Measurements from ENCODE around the gene ARHGEF10L.

ARHGEF10L gene

DNA sequence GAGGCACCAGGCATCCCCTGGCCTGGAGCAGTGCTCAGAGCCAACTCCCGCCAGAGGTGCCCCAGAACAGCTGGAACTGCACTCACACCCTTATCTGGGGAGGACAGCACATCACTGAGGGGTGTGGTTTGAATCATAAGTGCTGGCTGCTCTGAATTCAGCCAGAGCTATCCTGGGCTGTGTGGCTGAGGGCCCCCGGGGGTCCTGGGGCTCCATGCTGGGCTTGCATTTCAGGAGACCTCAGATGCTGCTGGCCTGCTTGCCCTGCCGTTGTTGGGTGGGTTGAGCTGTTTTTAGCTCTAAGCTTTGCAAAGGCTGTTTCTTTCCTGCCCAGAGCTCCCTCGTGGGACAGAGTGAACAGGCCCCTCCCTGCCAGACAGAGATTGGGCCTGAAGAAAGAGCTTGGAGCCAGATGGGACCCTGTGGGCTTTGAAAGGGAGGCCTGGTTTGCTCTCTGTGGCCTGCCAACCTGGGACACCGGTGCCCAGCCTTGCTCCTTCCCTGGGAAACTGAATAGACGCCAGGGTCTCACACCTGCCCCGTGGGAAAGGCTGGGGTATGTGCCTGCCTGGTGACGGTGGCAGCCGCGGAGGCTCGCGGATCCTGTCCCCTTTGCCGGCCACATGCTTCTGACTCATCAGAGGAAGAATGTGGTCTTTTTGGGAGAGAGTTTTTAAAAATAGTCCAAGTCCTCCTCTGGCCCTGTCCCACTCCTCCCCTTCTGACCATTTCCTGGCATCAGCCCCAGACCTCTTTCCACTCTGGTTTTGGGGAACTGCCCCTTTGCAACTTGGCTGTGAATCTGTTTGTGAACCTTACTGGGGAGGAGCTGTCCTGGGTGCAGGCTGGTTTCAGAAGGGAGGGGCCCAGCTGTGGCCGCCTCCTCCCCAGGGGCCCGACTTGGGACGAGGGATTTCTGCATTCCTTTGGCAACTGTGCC, 30.0 kb downstream of the ARHGEF10L start:
- peak; percentile 41 for DNase-seq

DNA sequence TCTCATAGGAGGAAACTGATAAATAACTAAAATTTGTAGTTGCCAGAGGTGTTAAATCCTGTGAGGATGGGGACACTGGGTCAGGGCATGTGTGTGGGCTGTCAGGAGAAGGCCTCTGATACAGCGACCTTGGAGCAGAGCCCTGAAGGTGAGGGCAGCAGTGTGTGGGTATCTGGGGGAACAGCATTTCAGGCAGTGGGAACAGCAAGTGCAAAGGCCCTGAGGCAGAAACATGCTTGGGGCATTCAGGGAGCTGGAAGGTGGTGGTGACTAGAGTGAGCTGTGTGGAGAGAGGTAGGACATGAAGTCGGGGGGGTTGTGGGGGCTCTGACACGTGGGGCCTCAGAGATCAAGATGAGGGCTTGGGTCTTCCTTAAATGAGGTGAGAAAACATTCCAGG, 30.7 kb downstream of the ARHGEF10L start:
- no peak for DNase-seq

DNA sequence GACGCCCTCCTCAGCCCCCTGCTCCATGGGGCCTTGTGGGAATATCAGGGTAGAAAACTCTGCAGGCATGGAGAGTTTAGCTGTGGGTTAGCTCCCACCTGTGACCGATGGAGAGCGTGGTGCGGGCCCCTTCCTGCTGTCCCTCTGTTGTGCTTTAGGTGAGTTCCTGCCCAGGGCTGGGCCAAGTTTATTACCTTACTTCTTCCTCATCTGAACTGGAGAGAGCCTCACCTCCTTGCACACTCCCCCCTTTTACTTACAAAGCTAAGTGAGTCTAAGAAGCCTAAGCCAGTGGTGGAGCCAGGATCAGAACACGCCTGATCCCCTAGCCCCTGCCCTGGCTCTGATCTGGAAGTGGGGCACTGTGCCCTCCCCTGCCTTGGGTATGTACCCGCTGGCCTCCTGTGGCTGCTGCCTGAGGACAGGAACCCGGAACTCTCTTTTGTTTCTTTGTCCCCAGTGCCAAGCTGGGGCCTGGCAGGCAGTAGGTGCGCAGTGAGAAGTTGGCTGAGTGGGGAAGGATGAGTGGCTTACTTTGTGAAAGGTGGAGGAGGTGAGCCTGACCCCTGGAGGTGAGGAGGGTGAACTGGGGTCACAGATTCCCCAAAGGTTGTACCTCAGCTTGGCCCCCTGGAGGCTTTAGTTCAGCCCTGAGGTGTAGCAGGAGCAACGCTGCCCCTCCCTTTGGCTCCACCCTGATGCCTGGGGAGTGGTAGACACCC, 32.9 kb downstream of the ARHGEF10L start:
- DNase-seq = no peak

DNA sequence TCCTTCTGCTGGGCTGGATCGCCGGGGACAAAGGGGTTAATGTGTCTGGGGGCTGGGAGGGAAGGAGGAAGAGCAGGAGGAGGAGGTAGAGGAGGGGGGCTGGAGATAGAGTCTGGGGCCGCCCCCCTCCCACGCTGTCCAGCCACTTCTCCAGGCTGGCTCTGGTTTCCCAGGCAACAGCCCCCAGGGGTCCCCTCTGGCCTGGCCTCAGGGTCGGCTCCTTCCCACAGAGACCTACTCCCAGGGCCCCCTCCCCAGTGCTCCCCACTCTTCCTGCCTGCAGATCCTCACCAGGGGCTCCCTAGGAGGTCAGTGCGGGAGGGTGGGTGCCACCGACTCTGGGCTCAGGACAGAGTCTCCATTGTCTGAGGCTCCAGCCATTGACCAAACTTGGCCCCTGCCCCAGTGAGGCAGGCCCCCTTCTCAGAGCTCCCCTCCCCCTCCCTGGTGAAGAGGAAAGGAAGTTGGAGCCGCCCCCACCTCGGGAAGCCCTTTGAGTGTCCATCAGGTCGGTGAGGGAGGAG, 34.1 kb downstream of the ARHGEF10L start:
- no peak for DNase-seq

DNA sequence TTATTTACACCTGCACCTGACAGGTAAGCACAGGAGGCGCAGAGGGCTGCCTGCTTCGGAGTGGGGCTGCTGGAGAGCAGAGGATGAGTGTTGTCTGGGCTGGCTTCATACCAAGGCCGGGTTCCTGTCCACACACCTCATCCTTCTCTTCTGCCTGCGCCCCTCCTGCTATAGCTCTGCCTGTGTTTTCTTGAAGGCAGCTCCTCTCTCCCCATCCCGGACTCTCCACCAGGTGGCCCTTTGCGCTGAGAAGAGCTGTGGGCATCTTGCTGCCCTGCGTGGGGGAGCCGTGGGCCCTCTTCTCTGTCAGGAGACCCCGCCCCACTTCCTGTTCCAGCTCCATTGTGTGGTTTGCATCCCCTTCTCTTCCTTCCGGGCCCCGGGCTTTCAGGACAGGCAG, 35.0 kb downstream of the ARHGEF10L start:
- DNase-seq = peak; percentile 33

DNA sequence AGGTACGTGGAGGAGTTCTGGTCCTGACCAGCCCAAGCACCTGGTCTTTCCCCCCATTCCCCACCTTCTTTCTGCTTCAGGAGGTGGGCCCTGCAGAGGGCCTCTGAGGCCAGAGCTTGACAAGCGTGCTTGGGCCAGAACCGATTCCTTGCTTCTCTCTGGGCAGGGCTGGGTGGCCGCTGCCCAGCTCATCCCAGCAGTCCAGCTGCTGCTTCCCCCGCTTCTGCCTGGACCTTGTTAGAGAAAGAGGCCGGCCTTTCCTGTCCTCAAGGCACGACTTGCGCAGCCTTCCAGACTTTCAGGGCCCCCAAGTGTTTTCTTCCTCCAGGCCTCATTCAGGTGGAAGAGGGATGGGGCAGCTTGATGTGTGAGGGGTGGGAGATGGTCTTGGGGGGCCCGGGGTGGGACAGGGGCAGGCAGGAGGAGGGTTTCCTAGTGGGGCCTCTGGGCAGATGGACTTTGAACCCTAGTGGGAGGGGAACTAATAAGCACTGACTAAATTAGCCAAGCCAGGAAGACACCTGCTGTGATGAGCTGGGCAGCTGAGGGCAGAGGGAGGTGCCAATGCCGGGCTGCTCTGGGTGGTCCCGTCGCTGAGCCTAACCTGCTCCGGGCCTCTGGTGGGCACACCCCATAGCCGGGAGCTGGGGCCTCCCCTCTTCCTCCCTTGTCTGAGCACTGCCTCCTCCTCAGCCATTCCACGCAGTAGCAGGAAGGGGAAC, 36.5 kb downstream of the ARHGEF10L start:
- no peak for DNase-seq

DNA sequence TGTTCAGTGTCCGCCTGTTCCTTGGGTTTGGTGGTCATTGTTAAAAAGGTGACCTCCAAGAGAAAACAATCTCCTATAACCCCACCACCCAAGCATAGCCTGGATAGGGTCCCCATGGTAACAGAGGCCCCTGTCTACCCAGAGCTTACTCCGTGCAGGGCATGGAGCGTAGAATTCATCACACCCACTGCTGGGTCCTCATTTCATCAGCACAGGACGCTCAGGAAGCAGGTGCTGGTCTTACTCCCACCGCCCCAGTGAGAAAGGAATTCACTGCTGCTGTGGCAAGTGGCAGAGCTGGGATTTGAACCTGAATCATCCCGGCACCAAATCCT, 37.0 kb downstream of the ARHGEF10L start:
- DNase-seq = no peak

DNA sequence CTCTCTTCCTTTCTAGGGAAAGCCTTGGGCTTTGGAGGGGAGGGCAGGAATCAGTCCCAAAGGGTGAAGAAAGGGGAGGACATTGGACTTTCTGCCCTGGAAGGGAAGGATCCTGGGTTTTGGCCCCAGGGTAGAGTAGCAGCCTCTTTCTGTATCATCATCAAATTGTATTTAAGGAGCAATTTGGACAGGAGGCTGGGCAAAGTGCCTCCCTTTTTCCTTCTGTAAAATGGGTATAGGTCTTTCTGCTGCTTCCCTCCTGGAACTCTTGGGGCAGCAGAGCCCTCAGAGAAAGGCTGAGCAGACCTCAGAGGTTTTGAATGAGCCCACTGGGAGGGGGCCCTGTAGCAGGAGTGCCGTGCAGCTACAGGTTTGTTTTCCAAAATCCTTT, 38.4 kb downstream of the ARHGEF10L start:
- DNase-seq = no peak

DNA sequence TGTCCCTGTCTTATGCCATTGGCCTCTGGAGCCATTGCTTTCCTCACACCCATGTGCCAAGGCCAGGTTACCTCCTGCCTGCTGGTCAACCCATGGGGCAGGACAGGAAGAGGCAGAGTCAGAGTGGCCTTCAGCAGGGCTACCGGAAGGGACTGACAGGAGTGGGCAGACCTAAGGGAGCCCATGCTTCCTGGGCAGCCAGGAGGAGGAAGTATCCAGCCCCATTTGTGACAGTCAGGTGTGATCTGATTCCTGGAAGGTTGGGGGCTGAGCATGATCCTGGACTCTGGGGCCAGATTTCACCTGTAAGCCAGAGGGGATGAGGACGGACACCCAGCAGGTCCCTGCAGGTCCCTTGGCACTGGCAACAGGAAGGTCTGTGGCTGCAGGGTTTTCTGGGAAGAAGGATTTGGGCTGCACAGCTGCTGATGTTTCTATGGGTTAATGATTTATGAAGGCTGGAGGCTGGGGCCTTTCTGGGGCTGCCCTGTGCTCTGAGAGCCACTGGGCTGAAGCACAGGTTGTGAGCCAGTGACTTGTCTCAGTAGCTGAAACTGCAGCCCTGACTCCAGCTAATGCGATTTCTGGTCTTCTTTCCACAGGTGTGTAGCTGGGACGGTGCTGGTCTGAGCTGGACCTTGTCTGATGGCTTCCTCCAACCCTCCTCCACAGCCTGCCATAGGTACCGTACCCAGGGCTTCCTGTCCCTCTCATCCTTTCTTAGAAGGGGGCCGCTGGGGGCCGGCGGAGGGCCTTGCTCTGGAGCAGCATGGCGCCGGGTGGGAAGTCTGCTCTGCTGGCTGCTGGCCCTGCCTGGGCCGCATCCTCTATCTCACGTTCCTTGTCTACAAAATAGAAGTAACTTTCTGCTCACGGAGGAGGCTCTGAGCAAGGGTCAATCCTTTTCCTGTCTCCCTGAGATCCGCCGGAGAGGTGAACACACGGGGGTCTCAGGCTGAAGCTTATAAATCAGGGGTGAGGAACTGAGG, 40.7 kb downstream of the ARHGEF10L start:
- DNase-seq = no peak

DNA sequence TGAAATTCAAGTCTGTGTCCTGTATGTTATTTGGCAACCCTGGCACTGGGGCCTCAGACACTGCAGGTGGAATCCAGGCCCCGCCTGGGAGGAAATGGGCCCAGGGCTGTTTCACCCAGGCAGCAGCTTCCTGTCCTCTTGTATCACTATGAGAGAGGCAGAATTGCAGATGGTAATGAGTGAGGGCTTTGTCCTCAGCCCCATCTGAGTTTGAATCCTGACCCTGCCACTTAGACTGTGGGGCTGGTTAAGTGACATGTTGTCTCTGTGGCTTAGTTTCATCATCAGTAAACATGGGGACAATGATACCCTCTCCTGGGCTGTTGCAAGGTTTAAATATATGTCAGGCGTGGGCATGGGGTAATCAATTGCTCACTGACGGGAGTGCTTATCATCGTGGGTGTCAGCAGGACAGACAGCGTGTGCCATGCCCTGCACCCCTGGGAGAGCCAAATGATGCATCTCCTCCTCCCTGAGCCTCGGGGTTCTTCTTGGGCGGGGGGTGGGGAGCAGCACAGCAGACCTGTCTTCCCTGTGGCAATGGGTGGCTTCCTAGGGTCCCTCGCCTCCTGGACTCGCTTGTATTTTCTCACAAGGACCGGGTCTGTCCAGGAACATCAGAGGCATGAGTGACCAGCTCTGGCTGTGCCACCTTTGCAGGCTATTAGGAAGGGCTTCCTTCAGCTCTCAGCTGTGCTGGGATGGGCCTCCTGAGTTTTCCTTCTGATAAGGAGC, 42.1 kb downstream of the ARHGEF10L start:
- DNase-seq = no peak

DNA sequence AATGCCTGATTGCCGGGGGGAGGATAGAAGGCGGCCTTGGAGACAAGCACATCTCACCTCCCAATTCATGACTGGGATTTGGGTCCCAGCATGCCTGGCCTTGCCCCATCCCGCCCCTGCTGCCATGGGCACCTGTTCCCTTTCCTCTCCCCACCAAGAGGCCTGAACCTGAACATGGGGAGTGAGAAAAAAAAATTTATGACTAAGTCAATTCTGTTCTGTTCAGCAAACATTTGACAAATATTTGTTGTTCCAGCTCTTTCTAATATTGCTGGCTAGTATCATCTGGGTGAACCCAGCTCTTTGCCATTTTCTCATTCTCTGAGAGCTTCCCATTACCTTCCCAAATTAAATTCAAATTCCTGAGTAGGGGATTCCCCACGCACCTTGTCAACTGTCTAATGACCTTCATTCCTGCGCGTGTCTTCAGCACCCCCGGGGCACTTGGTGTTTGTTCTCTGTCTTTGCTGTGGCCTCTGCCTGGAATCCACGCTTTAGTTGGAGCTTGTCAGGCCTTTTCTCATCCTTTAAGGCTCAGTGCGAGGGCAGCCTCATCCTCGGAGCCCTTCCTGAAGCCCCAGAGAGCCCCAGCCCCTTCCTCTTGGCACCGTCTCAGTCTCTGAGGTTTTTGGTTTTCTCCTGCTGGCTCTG, 42.8 kb downstream of the ARHGEF10L start:
- DNase-seq = no peak

DNA sequence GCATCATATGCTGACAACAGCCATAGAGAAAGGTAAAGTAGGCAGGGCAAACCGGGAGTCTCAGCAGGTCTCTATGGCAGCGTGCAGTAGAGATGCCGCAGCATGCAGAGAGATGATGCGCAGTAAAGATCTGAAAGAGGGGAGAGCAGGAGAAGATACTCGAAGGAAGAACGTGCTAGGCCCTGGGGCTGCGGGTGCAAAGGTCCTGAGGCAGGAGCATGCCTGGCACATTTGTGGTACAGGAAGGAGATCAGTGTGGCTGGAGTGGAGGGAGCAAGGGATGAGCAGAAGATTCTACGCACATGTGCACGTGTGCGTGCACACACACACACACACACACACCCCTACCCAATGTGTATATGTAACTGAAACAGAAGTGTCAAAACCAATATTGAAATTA, 45.0 kb downstream of the ARHGEF10L start:
- no peak for DNase-seq

DNA sequence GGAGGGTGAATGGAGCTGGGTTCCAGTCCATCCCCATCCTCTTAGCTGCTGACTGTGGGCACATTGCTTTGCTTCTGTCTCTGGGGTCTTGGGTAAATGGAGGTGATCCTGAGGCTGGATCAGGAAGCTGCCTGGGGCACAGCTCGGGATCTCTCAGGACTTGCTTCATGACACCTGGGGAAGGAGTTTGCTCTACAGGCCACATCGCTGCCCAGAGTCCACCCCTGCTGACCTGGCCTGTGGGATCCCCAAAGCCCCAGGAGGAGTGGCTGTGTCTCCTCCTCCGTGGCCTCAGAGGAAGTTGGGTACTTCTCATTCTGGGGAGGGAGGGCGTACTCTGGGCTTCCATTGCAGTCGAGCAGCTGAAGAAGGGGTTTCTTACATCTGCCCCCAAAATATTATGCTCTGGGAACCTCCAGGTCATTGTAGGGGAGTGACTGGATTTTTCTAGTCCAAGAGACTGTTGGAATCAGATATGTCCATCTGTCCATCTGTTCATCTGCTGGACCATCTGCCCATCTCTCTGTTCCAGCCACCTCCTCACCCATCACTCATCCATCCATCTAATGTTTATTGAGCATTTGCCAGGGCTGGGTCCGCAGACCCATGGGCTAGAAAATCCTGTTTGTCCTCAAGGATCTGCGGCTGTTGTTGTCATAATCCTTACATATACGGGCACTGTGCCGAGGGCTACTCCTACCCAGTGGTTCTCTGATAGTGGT, 45.9 kb downstream of the ARHGEF10L start:
- no peak for DNase-seq

DNA sequence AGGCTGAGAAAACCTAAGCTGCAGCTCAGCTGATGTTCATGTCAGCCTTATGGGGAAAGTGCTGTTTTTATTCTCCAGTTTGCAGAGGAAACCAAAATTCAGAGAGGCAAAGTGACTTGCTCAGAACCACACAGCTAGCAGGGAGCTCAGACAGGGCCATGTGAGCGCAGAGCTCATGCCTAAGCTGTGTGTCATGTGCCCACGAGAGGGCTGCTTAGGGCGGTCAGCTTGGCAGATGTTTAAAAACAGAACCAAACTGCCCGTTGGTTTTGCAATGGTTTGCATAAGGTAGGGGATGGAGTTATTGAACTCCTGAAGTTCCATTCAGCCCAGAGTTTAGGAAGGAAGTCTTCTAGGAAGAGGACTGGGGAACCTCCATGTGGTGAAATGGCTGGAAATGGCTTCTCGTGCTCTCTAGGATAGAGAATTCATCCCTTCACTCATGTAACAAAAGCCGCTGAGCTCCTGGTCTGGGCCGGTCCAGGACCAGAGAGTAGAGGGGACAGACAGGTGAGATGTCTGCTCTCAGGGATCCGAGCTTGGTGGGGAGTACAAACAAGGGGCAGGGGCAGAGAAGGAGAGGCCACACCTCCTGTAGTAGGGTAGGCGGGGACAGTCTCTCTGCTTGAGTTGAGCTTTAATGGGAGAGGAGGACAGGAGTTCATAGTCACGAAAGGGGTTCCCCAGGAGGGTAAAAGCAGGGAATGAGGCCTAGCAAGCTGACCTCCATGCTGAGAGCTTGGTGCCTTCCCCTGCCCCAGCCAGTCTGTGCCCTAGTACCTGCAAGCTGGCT, 46.9 kb downstream of the ARHGEF10L start:
- peak; percentile 54 for DNase-seq

DNA sequence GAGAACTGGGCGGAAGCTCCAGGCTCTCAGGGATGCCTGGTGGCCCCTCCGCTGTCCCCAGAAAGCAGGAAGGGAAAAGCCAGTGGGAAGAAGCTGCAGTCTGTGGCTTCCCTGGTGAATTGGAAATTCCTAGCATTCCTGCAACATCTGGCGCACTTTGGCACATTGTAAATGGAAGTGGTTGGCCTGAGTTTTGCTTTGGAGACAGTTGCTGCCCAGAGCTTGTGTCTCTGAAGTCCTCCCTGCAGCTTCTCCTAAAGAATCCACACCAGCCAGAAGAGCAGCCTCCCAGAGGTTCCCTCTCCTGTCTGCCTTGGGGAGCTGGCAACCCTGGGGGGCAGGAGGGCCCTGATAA, 48.2 kb downstream of the ARHGEF10L start:
- peak; percentile 37 for DNase-seq

DNA sequence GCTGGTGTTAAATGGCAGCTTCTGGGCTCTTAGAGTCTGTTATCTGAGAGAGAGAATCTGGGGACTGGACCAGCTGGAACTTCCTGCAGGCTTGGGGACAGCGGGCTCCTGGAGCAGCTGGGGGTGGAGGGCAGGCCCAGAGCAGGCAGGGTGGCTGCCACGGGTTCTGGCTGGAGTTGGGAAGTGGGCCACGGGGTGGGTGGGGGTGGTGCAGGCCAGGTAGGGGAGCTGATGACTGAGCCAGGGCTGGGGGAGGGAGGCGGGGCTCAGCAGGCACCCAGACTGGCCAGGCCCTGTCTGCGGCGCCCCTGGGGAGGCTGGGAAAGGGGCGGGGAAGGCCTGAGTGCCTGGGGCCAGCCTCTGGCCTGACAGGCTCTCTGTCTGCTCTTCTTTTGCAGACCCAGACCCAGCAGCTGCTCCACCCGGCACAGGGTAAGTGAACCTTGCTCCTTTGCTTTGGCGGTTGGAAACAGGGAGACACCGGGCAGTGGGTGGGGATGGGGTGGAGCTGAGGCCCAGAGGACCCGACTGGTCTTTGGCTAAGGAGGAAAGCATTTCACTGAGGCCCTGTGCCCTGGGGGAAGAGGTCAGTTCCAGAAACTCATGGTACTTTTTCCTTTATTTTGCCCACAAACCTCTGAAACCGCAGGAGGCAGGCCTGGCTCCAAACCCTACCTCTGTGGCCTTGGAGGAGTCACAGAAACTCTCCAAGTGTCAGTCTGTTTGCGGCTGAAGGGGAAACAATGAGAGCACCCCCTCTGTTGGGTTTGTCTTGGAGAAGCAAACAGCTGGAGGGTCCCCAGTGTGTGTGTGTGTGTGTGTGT, 48.8 kb downstream of the ARHGEF10L start:
- no peak for DNase-seq

DNA sequence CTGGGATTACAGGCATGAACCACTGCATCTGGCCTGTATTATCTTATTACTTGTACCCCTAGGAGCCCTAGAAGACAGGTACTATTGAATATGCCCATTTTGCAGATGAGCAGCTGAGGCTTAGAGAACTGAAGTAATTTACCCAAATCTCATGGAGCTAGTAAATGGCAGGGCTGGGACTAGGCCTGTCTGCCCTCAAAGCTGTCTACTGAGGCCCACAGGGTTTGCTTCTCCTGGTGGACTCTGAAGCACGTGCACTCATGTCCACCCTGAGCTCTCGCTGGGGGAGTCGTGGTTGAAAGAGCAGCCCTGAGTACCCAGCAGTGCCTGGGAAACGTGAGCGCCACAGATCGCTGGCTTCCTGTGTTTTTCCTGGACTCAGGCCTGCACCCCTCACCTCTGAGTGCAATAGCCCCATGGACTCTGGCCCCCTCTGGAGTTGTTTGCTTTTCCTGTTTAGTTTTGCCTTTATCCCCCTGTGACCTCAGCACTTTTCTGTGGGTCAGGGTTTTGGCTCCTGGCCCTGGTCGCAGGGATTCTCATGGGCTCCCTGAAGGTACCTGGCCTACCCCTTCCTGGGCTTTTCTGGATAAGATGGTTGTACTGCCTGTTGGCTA, 52.4 kb downstream of the ARHGEF10L start:
- DNase-seq = no peak

DNA sequence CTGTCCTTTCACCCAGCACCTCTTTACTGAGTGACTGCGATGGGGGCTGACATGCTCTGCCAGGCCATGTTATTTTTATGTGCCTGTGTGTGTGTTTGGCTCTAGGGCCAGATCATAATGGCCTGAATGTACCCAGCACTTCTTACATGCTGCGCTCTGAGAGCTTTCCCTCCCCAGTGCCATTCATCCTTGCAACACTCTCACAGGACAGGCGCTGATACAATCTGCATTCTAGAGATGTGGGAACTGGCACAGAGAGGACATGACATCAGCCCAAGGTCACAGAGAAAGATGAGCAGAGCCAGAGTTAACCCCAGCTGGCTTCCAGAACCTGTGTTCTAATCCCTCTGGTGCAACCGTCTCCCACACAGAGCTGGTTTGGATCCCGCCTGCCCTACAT, 54.5 kb downstream of the ARHGEF10L start:
- DNase-seq = no peak

All from 8988T (cell line).